ENCODE measurements around the gene SIN3B. TPM values are rescaled to one million over a fixed set of nuclear protein-coding genes. Genes with fewer than 3 reads are reported as not detected.

The SIN3B gene
- total and polyA plus RNA-seq, 2 of the 13 experiments (the other 11 are each of a cell fraction or from before 2014, with no cell fraction given), result 12.9 to 25.7 TPM

DNA sequence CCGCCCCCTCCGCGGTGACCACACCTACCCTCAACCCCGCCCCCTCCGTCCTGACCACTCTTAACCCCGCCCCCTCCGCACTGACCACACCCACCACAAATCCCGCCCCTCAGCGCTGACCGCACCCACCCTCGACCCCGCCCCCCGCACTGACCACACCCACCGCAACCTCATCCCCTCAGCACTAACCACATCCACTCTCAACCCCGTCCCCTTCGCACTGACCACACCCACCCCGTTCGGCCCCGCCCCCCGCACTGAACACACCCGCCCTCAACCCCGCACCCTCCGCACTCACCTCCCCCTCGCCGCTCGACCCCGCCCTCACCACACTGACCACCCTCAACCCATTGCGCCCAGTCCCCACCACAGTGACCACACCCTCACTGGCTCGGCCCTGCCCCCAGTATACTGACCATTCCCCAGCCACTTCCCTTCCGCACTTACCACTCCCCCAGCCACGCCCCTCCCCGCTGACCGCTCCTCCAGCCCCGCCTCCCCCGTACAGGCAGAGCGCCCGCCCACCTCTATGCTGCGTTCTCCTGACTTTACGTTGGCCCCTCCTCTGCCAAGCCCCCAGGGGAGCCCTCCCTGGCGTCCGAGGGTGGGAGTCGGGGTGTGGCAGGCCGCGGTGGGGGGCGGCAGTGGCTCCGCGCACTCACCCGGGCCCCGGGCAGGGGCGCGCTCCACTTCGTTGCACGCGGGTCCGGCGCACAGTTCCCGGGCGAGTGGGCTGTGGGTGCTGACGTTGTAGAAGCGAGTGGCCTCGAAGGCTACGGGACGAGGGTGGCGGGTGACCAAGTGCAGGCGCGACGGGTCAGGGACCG, 68.0 kb downstream of the SIN3B start:
- Histone ChIP-seq H3K9ac (ENCODE audit: insufficient read depth, low read depth, low read length) (peak overlapping the region; percentile 34; the same call in 1 of the 2 replicates), H3K4me2 (ENCODE audit: low read depth, low read length) (peak overlapping the region; percentile 61), H3K9me3 (ENCODE audit: low read length) (no peaks in the 10 kb centered on the region), H3K4me1 (ENCODE audit: insufficient read depth, low read length) (peaks cover 38% of the 10 kb centered on the region), H4K20me1 (ENCODE audit: insufficient read depth, low read length) (no peaks in the 10 kb centered on the region), H2AFZ (ENCODE audit: low read length) (no peak overlapping the region), H3K27me3 (ENCODE audit: control insufficient read depth in 1 of 2, insufficient read depth in 2 of 2, low read length in 2 of 2) (peaks cover 4 to 40% of the 10 kb centered on the region in 2 experiments; a peak in 4 of 5 replicates), H3K79me2 (ENCODE audit: insufficient read depth, low read length) (no peaks in the 10 kb centered on the region), H3K27ac (ENCODE audit: extremely low read length, insufficient read depth, low read length) (no peak overlapping the region), H3K4me3 (replicated peaks in 1 of 3; ENCODE audit: insufficient read depth in 1 of 3, low read depth in 2 of 3, low read length in 3 of 3) (peak overlapping the region; percentile 42 to 71 (median 71); a peak in 4 of 6 replicates), H3K36me3 (replicated peaks in 1 of 2; ENCODE audit: control insufficient read depth in 1 of 2, insufficient read depth in 2 of 2, low read length in 2 of 2) (no peaks in the 10 kb centered on the region)
- intact Hi-C loops (cut with micrococcal nuclease; ENCODE audit: unreplicated experiment), result no loop called here
- CTCF ChIA-PET (ENCODE audit: low intra/inter-chr PET ratio, low total read pairs), result no interaction called here
- BruUV-seq (replicated peaks), result no TSS peak
- POLR2A ChIA-PET, result no interaction called here
- DNase-seq (ENCODE audit: low spot score), result peak; percentile 74
- WGBS (ENCODE audit: low lambda C conversion rate), result 21% methylated on average over 62 of the region's 68 CpGs
- FAIRE-seq, result no peak
- peak; percentile 81 for ATAC-seq
- in situ Hi-C loops (cut with HindIII; ENCODE audit: extremely low pct_ligation_motif_present, low pct_unique_long_range_greater_than_20kb), result no loop called here
- TF ChIP-seq ZNF777 (CRISPR knock-in tag; IDR thresholded peaks at IDR 0.05) (peak; percentile 68), MAX (IDR thresholded peaks at IDR 0.05) (peak; percentile 63; the same call in 1 of the 2 replicates), ZHX1 (CRISPR knock-in tag; IDR thresholded peaks at IDR 0.05; ENCODE audit: low read depth) (peak; percentile 25; the same call in 1 of the 2 replicates), REXO4 (CRISPR knock-in tag; IDR thresholded peaks at IDR 0.05; ENCODE audit: borderline replicate concordance) (0 out of 2 replicates have a peak, but pooled peaks have one; percentile 36), GTF2F1 (IDR thresholded peaks at IDR 0.05; ENCODE audit: low read length) (no peak), SRF (IDR thresholded peaks at IDR 0.05; ENCODE audit: low read depth, low read length) (no peak), RBM22 (optimal IDR thresholded peaks at IDR 0.05; ENCODE audit: low read length) (no peak), KDM4B (CRISPR knock-in tag; IDR thresholded peaks at IDR 0.05) (no peak), ZFY (CRISPR knock-in tag; IDR thresholded peaks at IDR 0.05) (peak; percentile 51), PHF8 (CRISPR knock-in tag; IDR thresholded peaks at IDR 0.05) (peak; percentile 41; the same call in 1 of the 2 replicates)
- TF ChIP-seq, protein P1, sequence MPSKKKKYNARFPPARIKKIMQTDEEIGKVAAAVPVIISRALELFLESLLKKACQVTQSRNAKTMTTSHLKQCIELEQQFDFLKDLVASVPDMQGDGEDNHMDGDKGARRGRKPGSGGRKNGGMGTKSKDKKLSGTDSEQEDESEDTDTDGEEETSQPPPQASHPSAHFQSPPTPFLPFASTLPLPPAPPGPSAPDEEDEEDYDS (CRISPR knock-in tag; IDR thresholded peaks at IDR 0.05), result peak; percentile 25; the same call in 1 of the 2 replicates
- TF ChIP-seq, protein P2, sequence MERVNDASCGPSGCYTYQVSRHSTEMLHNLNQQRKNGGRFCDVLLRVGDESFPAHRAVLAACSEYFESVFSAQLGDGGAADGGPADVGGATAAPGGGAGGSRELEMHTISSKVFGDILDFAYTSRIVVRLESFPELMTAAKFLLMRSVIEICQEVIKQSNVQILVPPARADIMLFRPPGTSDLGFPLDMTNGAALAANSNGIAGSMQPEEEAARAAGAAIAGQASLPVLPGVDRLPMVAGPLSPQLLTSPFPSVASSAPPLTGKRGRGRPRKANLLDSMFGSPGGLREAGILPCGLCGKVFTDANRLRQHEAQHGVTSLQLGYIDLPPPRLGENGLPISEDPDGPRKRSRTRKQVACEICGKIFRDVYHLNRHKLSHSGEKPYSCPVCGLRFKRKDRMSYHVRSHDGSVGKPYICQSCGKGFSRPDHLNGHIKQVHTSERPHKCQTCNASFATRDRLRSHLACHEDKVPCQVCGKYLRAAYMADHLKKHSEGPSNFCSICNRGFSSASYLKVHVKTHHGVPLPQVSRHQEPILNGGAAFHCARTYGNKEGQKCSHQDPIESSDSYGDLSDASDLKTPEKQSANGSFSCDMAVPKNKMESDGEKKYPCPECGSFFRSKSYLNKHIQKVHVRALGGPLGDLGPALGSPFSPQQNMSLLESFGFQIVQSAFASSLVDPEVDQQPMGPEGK (CRISPR knock-in tag; IDR thresholded peaks at IDR 0.05), result 0 out of 2 replicates have a peak, but pooled peaks have one; percentile 23
- TF ChIP-seq, protein P3, sequence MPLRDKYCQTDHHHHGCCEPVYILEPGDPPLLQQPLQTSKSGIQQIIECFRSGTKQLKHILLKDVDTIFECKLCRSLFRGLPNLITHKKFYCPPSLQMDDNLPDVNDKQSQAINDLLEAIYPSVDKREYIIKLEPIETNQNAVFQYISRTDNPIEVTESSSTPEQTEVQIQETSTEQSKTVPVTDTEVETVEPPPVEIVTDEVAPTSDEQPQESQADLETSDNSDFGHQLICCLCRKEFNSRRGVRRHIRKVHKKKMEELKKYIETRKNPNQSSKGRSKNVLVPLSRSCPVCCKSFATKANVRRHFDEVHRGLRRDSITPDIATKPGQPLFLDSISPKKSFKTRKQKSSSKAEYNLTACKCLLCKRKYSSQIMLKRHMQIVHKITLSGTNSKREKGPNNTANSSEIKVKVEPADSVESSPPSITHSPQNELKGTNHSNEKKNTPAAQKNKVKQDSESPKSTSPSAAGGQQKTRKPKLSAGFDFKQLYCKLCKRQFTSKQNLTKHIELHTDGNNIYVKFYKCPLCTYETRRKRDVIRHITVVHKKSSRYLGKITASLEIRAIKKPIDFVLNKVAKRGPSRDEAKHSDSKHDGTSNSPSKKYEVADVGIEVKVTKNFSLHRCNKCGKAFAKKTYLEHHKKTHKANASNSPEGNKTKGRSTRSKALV (CRISPR knock-in tag; IDR thresholded peaks at IDR 0.05), result peak; percentile 28; the same call in 1 of the 2 replicates
- TF ChIP-seq, protein P4, sequence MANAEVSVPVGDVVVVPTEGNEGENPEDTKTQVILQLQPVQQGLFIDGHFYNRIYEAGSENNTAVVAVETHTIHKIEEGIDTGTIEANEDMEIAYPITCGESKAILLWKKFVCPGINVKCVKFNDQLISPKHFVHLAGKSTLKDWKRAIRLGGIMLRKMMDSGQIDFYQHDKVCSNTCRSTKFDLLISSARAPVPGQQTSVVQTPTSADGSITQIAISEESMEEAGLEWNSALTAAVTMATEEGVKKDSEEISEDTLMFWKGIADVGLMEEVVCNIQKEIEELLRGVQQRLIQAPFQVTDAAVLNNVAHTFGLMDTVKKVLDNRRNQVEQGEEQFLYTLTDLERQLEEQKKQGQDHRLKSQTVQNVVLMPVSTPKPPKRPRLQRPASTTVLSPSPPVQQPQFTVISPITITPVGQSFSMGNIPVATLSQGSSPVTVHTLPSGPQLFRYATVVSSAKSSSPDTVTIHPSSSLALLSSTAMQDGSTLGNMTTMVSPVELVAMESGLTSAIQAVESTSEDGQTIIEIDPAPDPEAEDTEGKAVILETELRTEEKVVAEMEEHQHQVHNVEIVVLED (CRISPR knock-in tag; IDR thresholded peaks at IDR 0.05; ENCODE audit: borderline replicate concordance), result peak; percentile 62
